Osteoblast (primary cell): ENCODE results near the gene MSH3. TPM values are rescaled to one million over a fixed set of nuclear protein-coding genes. Genes with fewer than 3 reads are reported as not detected.
A peak's percentile ranks its signal among the peaks of the same experiment; 100 is the strongest.

Experiments used
- DNase-seq: peaks from one replicate; pipeline ENCODE4 v3.0.0; 2011; ENCODE audit warnings: low spot score, mixed read lengths; ENCODE audit not compliant: insufficient read length; ENCODE audit errors: missing footprints
- H2AFZ ChIP-seq: 2 replicates; pipeline ENCODE4 v1.6.0; 2011; ENCODE audit warnings: mild to moderate bottlenecking, low read length
- H3K27ac ChIP-seq: 2 replicates; pipeline ENCODE4 v1.5.1; 2011; ENCODE audit warnings: mild to moderate bottlenecking, low read depth, low read length, moderate library complexity
- H3K27me3 ChIP-seq: 2 replicates; pipeline ENCODE4 v1.6.0; 2012; ENCODE audit warnings: mild to moderate bottlenecking, control low read depth, inconsistent platforms, low read length, moderate library complexity; ENCODE audit not compliant: insufficient read depth
- H3K36me3 ChIP-seq: 2 replicates; pipeline ENCODE4 v1.5.1; 2011; ENCODE audit warnings: mild to moderate bottlenecking, low read length, control low read depth, moderate library complexity; ENCODE audit not compliant: insufficient read depth
- H3K4me1 ChIP-seq: 2 replicates; pipeline ENCODE4 v1.5.1; 2011; ENCODE audit warnings: mild to moderate bottlenecking, low read length, control low read depth, moderate library complexity; ENCODE audit not compliant: insufficient read depth
- H3K4me2 ChIP-seq: 2 replicates; pipeline ENCODE4 v1.6.0; 2011; ENCODE audit warnings: mild to moderate bottlenecking, low read length; ENCODE audit not compliant: insufficient read depth
- H3K4me3 ChIP-seq: fragments of 200-600 bp; sonication (generic); 3 replicates; pipeline ENCODE4 v1.5.1; 2012; ENCODE audit warnings: mild to moderate bottlenecking, low read length, inconsistent platforms; ENCODE audit not compliant: insufficient read depth
- H3K79me2 ChIP-seq: 2 replicates; pipeline ENCODE4 v1.6.0; 2012; ENCODE audit warnings: mild to moderate bottlenecking, low read length, control low read depth, inconsistent platforms; ENCODE audit not compliant: insufficient read depth
- H3K9me3 ChIP-seq: 2 replicates; pipeline ENCODE4 v1.5.1; 2011; ENCODE audit warnings: low read depth, low read length, control low read depth
- H4K20me1 ChIP-seq: 2 replicates; pipeline ENCODE4 v1.6.0; 2012; ENCODE audit warnings: mild to moderate bottlenecking, low read length, control low read depth; ENCODE audit not compliant: insufficient read depth
- CTCF ChIP-seq: IDR thresholded peaks from 2 replicates; pipeline ENCODE4 v1.5.1; 2011; ENCODE audit warnings: mild to moderate bottlenecking, low read depth, low read length, moderate library complexity; ENCODE audit errors: extremely low read depth
- total RNA-seq: library from RNA; depleted of rRNA; stranded (reverse); fragments of >200 nt; gene quantifications from 2 replicates; pipeline ENCODE4 v1.2.3, GENCODE V29; 2012

MSH3 gene
- total RNA-seq, 1 donor: 21.7 TPM

GRCh38 chr5:80704221-80704620, 49.8 kb downstream of the MSH3 start:
- DNase-seq: no peak
- Histone ChIP-seq H4K20me1 (no peaks in the 10 kb centered on the region), H3K36me3 (no peaks in the 10 kb centered on the region), H3K79me2 (no peaks in the 10 kb centered on the region), H3K4me2 (no peak overlapping the region), H3K9me3 (no peaks in the 10 kb centered on the region), H3K27ac (no peak overlapping the region), H2AFZ (no peak overlapping the region), H3K4me3 (no peak overlapping the region), H3K4me1 (peaks cover 2% of the 10 kb centered on the region), H3K27me3 (no peaks in the 10 kb centered on the region)
- no peak for TF ChIP-seq CTCF

- no peaks in the 10 kb centered on the region for H3K9me3 ChIP-seq
Measured at GRCh38 chr5:80705216-80705769, 50.8 kb downstream of the MSH3 start.

GRCh38 chr5:80705801-80706200, 51.3 kb downstream of the MSH3 start:
- H3K27me3 ChIP-seq: no peaks in the 10 kb centered on the region
- H2AFZ ChIP-seq: no peak overlapping the region
- H3K79me2 ChIP-seq: no peaks in the 10 kb centered on the region
- no peak overlapping the region for H3K27ac ChIP-seq
- no peak overlapping the region for H3K4me2 ChIP-seq
- H3K4me1 ChIP-seq: peaks cover 2% of the 10 kb centered on the region
- no peaks in the 10 kb centered on the region for H3K36me3 ChIP-seq
- no peaks in the 10 kb centered on the region for H3K9me3 ChIP-seq
- no peaks in the 10 kb centered on the region for H4K20me1 ChIP-seq
- TF ChIP-seq CTCF: no peak
- H3K4me3 ChIP-seq: no peak overlapping the region
- DNase-seq: no peak

More at GRCh38 chr5:80705216-80705769, 50.8 kb downstream of the MSH3 start:
- Histone ChIP-seq H4K20me1 (no peaks in the 10 kb centered on the region), H3K79me2 (no peaks in the 10 kb centered on the region), H2AFZ (no peak overlapping the region), H3K36me3 (no peaks in the 10 kb centered on the region), H3K27me3 (no peaks in the 10 kb centered on the region), H3K4me1 (peaks cover 2% of the 10 kb centered on the region), H3K4me2 (no peak overlapping the region), H3K27ac (no peak overlapping the region), H3K4me3 (no peak overlapping the region)
- DNase-seq: no peak
- no peak for TF ChIP-seq CTCF

GRCh38 chr5:80706835-80707447, 52.5 kb downstream of the MSH3 start:
- Histone ChIP-seq H3K4me2 (no peak overlapping the region), H4K20me1 (no peaks in the 10 kb centered on the region), H3K4me3 (no peak overlapping the region), H2AFZ (no peak overlapping the region), H3K4me1 (peaks cover 2% of the 10 kb centered on the region), H3K9me3 (no peaks in the 10 kb centered on the region), H3K79me2 (no peaks in the 10 kb centered on the region), H3K27ac (peak overlapping the region; percentile 49), H3K27me3 (no peaks in the 10 kb centered on the region), H3K36me3 (no peaks in the 10 kb centered on the region)
- no peak for TF ChIP-seq CTCF
- no peak for DNase-seq
